Measurements from ENCODE around the gene SERTM1. TPM values are rescaled to one million over a fixed set of nuclear protein-coding genes. Genes with fewer than 3 reads are reported as not detected.

The SERTM1 gene
- total RNA-seq, 1 donor: under 0.01 TPM

- peak; percentile 80 for DNase-seq (ENCODE audit: low read depth)
- TF ChIP-seq, protein P1, sequence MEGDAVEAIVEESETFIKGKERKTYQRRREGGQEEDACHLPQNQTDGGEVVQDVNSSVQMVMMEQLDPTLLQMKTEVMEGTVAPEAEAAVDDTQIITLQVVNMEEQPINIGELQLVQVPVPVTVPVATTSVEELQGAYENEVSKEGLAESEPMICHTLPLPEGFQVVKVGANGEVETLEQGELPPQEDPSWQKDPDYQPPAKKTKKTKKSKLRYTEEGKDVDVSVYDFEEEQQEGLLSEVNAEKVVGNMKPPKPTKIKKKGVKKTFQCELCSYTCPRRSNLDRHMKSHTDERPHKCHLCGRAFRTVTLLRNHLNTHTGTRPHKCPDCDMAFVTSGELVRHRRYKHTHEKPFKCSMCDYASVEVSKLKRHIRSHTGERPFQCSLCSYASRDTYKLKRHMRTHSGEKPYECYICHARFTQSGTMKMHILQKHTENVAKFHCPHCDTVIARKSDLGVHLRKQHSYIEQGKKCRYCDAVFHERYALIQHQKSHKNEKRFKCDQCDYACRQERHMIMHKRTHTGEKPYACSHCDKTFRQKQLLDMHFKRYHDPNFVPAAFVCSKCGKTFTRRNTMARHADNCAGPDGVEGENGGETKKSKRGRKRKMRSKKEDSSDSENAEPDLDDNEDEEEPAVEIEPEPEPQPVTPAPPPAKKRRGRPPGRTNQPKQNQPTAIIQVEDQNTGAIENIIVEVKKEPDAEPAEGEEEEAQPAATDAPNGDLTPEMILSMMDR (IDR thresholded peaks at IDR 0.05; ENCODE audit: insufficient read depth, low read length): no peak
Measured at GRCh38 chr13:36680913-36681312, 7.1 kb downstream of the SERTM1 start.

GRCh38 chr13:36681894-36682624 lies 8.2 kb downstream of the SERTM1 start:
- no peak for DNase-seq (ENCODE audit: low read depth)
- no peak overlapping the region for H3K4me3 ChIP-seq (ENCODE audit: low read depth, low read length)
- TF ChIP-seq, protein P1 (IDR thresholded peaks at IDR 0.05; ENCODE audit: insufficient read depth, low read length): no peak

More at GRCh38 chr13:36680913-36681312, 7.1 kb downstream of the SERTM1 start:
- H3K4me3 ChIP-seq (ENCODE audit: low read depth, low read length): no peak overlapping the region

- TF ChIP-seq, protein P1 (IDR thresholded peaks at IDR 0.05; ENCODE audit: insufficient read depth, low read length): no peak
- DNase-seq (ENCODE audit: low read depth): no peak
- no peak overlapping the region for H3K4me3 ChIP-seq (ENCODE audit: low read depth, low read length)
Measured at GRCh38 chr13:36683701-36684100, 9.9 kb downstream of the SERTM1 start.

GRCh38 chr13:36685927-36686326 lies 12.1 kb downstream of the SERTM1 start:
- TF ChIP-seq, protein P1 (IDR thresholded peaks at IDR 0.05; ENCODE audit: insufficient read depth, low read length): peak; percentile 1
- peak; percentile 78 for DNase-seq (ENCODE audit: low read depth)

GRCh38 chr13:36696410-36697010 lies 22.7 kb downstream of the SERTM1 start:
- TF ChIP-seq, protein P1 (IDR thresholded peaks at IDR 0.05; ENCODE audit: insufficient read depth, low read length): no peak

More at GRCh38 chr13:36685927-36686326, 12.1 kb downstream of the SERTM1 start:
- H3K4me3 ChIP-seq (ENCODE audit: low read depth, low read length): no peak overlapping the region

DNA sequence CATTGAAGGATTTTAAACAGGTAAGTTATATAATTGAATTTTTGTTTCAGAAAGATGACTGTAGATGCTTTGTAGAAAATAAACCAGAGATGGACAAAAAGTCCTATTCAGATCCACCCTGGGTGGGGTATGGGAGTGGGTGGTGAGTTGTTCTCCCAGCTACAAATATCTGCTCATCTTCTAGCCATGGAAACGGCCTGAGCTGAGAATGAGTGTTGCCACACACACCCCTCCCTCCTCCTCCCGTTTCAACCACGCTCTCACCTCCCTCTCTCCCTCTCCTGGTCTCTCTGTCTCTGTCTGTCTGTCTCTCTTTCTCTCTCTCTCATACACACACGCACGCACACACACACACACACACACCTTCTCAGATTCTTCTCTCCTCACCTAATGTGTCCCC lies 26.4 kb downstream of the SERTM1 start:
- TF ChIP-seq, protein P1 (IDR thresholded peaks at IDR 0.05; ENCODE audit: insufficient read depth, low read length): no peak
- H3K4me3 ChIP-seq (ENCODE audit: low read depth, low read length): no peak overlapping the region

More at GRCh38 chr13:36696410-36697010, 22.7 kb downstream of the SERTM1 start:
- H3K4me3 ChIP-seq (ENCODE audit: low read depth, low read length): no peak overlapping the region
- DNase-seq (ENCODE audit: low read depth): no peak

More for the DNA sequence above, 26.4 kb downstream of the SERTM1 start:
- DNase-seq (ENCODE audit: low read depth): no peak

Measured in fibroblast of the aortic adventitia (primary cell).